GM23338 (cell line): Measurements from ENCODE around the gene AATF.

ENCODE experiments used
- CREB1 ChIP-seq: fragments of 250-450 bp; sonication (Bioruptor Pico); IDR thresholded peaks from 2 replicates; pipeline ENCODE4 v1.5.0; 2020; ENCODE audit warnings: low read depth, mild to moderate bottlenecking, moderate library complexity
- EZH2 ChIP-seq: fragments of 200-600 bp; sonication (generic); IDR thresholded peaks from one replicate; pipeline ENCODE4 v1.8.0; 2017; ENCODE audit warnings: antibody characterized with exemption, mild to moderate bottlenecking, low read depth; ENCODE audit not compliant: unreplicated experiment
- EZH2phosphoT487 ChIP-seq: fragments of 200-600 bp; sonication (generic); IDR thresholded peaks from one replicate; pipeline ENCODE4 v1.8.1; 2018; ENCODE audit warnings: antibody characterized with exemption; ENCODE audit not compliant: unreplicated experiment
- JUNB ChIP-seq: IDR thresholded peaks from one replicate; pipeline ENCODE4 v1.6.1; 2016; ENCODE audit warnings: antibody characterized with exemption; ENCODE audit not compliant: unreplicated experiment
- POLR2AphosphoS5 ChIP-seq: IDR thresholded peaks from 2 replicates; pipeline ENCODE4 v1.6.1; 2016; ENCODE audit warnings: antibody characterized with exemption, low read depth
- ZNF114 ChIP-seq: fragments of 250-450 bp; sonication (Bioruptor Pico); IDR thresholded peaks from 2 replicates; pipeline ENCODE4 v1.5.0; 2020; ENCODE audit warnings: mild to moderate bottlenecking, moderate library complexity
- TF ChIP-seq, protein P1 (sequence below), 2 experiments: fragments of 200-600 bp in 1 of 2; sonication (generic) in 1 of 2; conservative IDR thresholded peaks; 2 replicates each; pipeline versions ENCODE4 v1.5.1 to v1.6.1; 2016 to 2017; ENCODE audit warnings: antibody characterized with exemption in 2 of 2, low read depth in 2 of 2, mild to moderate bottlenecking in 2 of 2, moderate library complexity in 1 of 2
- TF ChIP-seq, protein P2 (sequence below): IDR thresholded peaks from one replicate; pipeline ENCODE4 v1.6.1; 2018; ENCODE audit warnings: antibody characterized with exemption; ENCODE audit not compliant: unreplicated experiment
- TF ChIP-seq, protein P3 (sequence below): fragments of 250-450 bp; sonication (Bioruptor Pico); IDR thresholded peaks from 2 replicates; pipeline ENCODE4 v1.5.0; 2020; ENCODE audit warnings: mild to moderate bottlenecking, moderate library complexity

DNA sequence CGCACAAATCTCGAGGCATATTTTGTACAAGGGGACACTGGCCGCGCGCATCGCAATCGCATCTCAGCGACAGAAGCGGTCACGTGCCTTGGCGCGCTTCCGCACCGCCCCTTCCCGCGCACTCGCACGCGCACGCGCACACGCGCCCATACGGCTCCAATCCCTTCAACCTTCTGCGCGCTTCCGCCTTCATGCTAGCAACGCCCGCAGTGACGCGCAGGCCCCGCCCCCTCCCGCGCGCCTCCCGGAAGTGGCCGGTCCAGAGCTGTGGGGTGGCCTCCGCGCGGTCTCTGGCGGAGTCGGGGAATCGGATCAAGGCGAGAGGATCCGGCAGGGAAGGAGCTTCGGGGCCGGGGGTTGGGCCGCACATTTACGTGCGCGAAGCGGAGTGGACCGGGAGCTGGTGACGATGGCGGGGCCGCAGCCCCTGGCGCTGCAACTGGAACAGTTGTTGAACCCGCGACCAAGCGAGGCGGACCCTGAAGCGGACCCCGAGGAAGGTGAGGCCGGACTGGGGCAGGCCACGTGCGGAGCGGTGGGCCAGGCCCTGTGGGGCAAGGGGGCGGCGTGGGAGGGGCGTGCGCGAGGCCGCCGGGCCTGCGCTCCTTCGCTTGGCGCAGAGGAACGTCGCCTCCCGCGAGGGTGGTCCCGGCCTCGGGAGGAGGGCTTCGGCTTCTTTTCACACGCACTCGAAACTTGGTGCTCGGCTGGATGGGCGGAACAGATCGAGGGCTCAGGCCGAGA lies at the start of gene AATF:
- TF ChIP-seq, protein P1, sequence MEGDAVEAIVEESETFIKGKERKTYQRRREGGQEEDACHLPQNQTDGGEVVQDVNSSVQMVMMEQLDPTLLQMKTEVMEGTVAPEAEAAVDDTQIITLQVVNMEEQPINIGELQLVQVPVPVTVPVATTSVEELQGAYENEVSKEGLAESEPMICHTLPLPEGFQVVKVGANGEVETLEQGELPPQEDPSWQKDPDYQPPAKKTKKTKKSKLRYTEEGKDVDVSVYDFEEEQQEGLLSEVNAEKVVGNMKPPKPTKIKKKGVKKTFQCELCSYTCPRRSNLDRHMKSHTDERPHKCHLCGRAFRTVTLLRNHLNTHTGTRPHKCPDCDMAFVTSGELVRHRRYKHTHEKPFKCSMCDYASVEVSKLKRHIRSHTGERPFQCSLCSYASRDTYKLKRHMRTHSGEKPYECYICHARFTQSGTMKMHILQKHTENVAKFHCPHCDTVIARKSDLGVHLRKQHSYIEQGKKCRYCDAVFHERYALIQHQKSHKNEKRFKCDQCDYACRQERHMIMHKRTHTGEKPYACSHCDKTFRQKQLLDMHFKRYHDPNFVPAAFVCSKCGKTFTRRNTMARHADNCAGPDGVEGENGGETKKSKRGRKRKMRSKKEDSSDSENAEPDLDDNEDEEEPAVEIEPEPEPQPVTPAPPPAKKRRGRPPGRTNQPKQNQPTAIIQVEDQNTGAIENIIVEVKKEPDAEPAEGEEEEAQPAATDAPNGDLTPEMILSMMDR (conservative IDR thresholded peaks at IDR 0.05; ENCODE audit: low read depth in 2 of 2) = no peak
- peak; percentile 90 for TF ChIP-seq POLR2AphosphoS5
- TF ChIP-seq EZH2phosphoT487 = no peak
- TF ChIP-seq EZH2 = peak; percentile 9
- TF ChIP-seq, protein P2, sequence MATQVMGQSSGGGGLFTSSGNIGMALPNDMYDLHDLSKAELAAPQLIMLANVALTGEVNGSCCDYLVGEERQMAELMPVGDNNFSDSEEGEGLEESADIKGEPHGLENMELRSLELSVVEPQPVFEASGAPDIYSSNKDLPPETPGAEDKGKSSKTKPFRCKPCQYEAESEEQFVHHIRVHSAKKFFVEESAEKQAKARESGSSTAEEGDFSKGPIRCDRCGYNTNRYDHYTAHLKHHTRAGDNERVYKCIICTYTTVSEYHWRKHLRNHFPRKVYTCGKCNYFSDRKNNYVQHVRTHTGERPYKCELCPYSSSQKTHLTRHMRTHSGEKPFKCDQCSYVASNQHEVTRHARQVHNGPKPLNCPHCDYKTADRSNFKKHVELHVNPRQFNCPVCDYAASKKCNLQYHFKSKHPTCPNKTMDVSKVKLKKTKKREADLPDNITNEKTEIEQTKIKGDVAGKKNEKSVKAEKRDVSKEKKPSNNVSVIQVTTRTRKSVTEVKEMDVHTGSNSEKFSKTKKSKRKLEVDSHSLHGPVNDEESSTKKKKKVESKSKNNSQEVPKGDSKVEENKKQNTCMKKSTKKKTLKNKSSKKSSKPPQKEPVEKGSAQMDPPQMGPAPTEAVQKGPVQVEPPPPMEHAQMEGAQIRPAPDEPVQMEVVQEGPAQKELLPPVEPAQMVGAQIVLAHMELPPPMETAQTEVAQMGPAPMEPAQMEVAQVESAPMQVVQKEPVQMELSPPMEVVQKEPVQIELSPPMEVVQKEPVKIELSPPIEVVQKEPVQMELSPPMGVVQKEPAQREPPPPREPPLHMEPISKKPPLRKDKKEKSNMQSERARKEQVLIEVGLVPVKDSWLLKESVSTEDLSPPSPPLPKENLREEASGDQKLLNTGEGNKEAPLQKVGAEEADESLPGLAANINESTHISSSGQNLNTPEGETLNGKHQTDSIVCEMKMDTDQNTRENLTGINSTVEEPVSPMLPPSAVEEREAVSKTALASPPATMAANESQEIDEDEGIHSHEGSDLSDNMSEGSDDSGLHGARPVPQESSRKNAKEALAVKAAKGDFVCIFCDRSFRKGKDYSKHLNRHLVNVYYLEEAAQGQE = no peak
- TF ChIP-seq, protein P3, sequence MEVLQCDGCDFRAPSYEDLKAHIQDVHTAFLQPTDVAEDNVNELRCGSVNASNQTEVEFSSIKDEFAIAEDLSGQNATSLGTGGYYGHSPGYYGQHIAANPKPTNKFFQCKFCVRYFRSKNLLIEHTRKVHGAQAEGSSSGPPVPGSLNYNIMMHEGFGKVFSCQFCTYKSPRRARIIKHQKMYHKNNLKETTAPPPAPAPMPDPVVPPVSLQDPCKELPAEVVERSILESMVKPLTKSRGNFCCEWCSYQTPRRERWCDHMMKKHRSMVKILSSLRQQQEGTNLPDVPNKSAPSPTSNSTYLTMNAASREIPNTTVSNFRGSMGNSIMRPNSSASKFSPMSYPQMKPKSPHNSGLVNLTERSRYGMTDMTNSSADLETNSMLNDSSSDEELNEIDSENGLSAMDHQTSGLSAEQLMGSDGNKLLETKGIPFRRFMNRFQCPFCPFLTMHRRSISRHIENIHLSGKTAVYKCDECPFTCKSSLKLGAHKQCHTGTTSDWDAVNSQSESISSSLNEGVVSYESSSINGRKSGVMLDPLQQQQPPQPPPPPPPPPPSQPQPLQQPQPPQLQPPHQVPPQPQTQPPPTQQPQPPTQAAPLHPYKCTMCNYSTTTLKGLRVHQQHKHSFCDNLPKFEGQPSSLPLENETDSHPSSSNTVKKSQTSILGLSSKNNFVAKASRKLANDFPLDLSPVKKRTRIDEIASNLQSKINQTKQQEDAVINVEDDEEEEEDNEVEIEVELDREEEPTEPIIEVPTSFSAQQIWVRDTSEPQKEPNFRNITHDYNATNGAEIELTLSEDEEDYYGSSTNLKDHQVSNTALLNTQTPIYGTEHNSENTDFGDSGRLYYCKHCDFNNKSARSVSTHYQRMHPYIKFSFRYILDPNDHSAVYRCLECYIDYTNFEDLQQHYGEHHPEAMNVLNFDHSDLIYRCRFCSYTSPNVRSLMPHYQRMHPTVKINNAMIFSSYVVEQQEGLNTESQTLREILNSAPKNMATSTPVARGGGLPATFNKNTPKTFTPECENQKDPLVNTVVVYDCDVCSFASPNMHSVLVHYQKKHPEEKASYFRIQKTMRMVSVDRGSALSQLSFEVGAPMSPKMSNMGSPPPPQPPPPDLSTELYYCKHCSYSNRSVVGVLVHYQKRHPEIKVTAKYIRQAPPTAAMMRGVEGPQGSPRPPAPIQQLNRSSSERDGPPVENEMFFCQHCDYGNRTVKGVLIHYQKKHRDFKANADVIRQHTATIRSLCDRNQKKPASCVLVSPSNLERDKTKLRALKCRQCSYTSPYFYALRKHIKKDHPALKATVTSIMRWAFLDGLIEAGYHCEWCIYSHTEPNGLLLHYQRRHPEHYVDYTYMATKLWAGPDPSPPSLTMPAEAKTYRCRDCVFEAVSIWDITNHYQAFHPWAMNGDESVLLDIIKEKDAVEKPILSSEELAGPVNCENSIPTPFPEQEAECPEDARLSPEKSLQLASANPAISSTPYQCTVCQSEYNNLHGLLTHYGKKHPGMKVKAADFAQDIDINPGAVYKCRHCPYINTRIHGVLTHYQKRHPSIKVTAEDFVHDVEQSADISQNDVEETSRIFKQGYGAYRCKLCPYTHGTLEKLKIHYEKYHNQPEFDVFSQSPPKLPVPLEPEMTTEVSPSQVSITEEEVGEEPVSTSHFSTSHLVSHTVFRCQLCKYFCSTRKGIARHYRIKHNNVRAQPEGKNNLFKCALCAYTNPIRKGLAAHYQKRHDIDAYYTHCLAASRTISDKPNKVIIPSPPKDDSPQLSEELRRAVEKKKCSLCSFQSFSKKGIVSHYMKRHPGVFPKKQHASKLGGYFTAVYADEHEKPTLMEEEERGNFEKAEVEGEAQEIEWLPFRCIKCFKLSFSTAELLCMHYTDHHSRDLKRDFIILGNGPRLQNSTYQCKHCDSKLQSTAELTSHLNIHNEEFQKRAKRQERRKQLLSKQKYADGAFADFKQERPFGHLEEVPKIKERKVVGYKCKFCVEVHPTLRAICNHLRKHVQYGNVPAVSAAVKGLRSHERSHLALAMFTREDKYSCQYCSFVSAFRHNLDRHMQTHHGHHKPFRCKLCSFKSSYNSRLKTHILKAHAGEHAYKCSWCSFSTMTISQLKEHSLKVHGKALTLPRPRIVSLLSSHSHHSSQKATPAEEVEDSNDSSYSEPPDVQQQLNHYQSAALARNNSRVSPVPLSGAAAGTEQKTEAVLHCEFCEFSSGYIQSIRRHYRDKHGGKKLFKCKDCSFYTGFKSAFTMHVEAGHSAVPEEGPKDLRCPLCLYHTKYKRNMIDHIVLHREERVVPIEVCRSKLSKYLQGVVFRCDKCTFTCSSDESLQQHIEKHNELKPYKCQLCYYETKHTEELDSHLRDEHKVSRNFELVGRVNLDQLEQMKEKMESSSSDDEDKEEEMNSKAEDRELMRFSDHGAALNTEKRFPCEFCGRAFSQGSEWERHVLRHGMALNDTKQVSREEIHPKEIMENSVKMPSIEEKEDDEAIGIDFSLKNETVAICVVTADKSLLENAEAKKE = no peak
- no peak for TF ChIP-seq JUNB
- peak; percentile 90 for TF ChIP-seq CREB1 (CRISPR knock-in tag)
- no peak for TF ChIP-seq ZNF114 (CRISPR knock-in tag)
